WTC11 (cell line): ENCODE results near the gene GP2. TPM values are rescaled to one million over a fixed set of nuclear protein-coding genes. Genes with fewer than 3 reads are reported as not detected.

Experiments used
- ATAC-seq: fragments of 200-7000 bp; cut with Tn5 transposase; 2 replicates; pipeline ENCODE4 v1.10.0; 2021; ENCODE audit warnings: mild to moderate bottlenecking, moderate library complexity
- Bru-seq: library from RNA; stranded (reverse); fragments of 400-500 nt; gene quantifications from one replicate; lab custom pipeline; 2021; lab: Mats Ljungman, UMichigan
- CTCF ChIA-PET: fragments of 300-600 bp; sonication (Branson Sonifier 250); formaldehyde crosslinking; loops from one replicate; lab custom pipeline; 2021; ENCODE audit warnings: antibody characterized with exemption; lab: Charles Lee
- POLR2A ChIA-PET: fragments of 350-600 bp; sonication (Branson Sonifier 250); formaldehyde crosslinking; loops from one replicate; lab custom pipeline; 2021; ENCODE audit warnings: antibody characterized with exemption; lab: Charles Lee
- DNase-seq: peaks from one replicate; pipeline ENCODE4 v3.0.0; 2021; ENCODE audit warnings: low spot score
- H3K27ac Mint-ChIP-seq: 2 replicates; pipeline ENCODE4 v1.8.0; 2021; ENCODE audit warnings: mixed read lengths
- H3K27me3 Mint-ChIP-seq: 2 replicates; pipeline ENCODE4 v1.8.0; 2021; ENCODE audit warnings: low read depth, mild to moderate bottlenecking, moderate library complexity, mixed read lengths
- H3K36me3 Mint-ChIP-seq: 2 replicates; pipeline ENCODE4 v1.8.0; 2021; ENCODE audit warnings: mixed read lengths
- H3K4me1 Mint-ChIP-seq: 2 replicates; pipeline ENCODE4 v1.8.0; 2022; ENCODE audit warnings: mixed read lengths
- H3K4me3 Mint-ChIP-seq: 2 replicates; pipeline ENCODE4 v1.8.0; 2021; ENCODE audit warnings: mild to moderate bottlenecking, moderate library complexity, mixed read lengths
- H3K9me3 Mint-ChIP-seq: 2 replicates; pipeline ENCODE4 v1.8.0; 2021; ENCODE audit warnings: mixed read lengths
- ATF6 ChIP-seq: sonication (generic); formaldehyde crosslinking; IDR thresholded peaks from 2 replicates; pipeline ENCODE4 v1.8.1; 2023; ENCODE audit warnings: mild to moderate bottlenecking, missing genetic modification reagents
- GABPB1 ChIP-seq: sonication (generic); formaldehyde crosslinking; IDR thresholded peaks from 2 replicates; pipeline ENCODE4 v1.8.1; 2023; ENCODE audit warnings: mild to moderate bottlenecking, missing genetic modification reagents
- GTF2I ChIP-seq: fragments of 250-450 bp; sonication (Bioruptor Pico); conservative IDR thresholded peaks from 2 replicates; pipeline ENCODE4 v1.4.0; 2021; ENCODE audit warnings: mild to moderate bottlenecking
- NFATC4 ChIP-seq: fragments of 250-450 bp; sonication (Bioruptor Pico); IDR thresholded peaks from 2 replicates; pipeline ENCODE4 v1.9.0; 2021; ENCODE audit warnings: mild to moderate bottlenecking
- NR2C2 ChIP-seq: sonication (generic); formaldehyde crosslinking; IDR thresholded peaks from 2 replicates; pipeline ENCODE4 v1.8.0; 2022; ENCODE audit warnings: mild to moderate bottlenecking, missing genetic modification reagents
- OVOL2 ChIP-seq: fragments of 250-450 bp; sonication (Bioruptor Pico); IDR thresholded peaks from 2 replicates; pipeline ENCODE4 v1.9.0; 2021; ENCODE audit warnings: mild to moderate bottlenecking, borderline replicate concordance
- PRRX2 ChIP-seq: fragments of 250-450 bp; sonication (Bioruptor Pico); IDR thresholded peaks from 2 replicates; pipeline ENCODE4 v1.8.0; 2021; ENCODE audit warnings: mild to moderate bottlenecking
- RELA ChIP-seq: sonication (generic); formaldehyde crosslinking; IDR thresholded peaks from 2 replicates; pipeline ENCODE4 v1.8.1; 2022; ENCODE audit warnings: missing genetic modification reagents, mild to moderate bottlenecking, borderline replicate concordance
- TEAD1 ChIP-seq: sonication (generic); formaldehyde crosslinking; IDR thresholded peaks from 2 replicates; pipeline ENCODE4 v1.8.0; 2022; ENCODE audit warnings: mild to moderate bottlenecking, missing genetic modification reagents
- USF1 ChIP-seq: sonication (generic); formaldehyde crosslinking; IDR thresholded peaks from 2 replicates; pipeline ENCODE4 v1.8.0; 2022; ENCODE audit warnings: mild to moderate bottlenecking, missing genetic modification reagents
- ZMAT4 ChIP-seq: fragments of 250-450 bp; sonication (Bioruptor Pico); IDR thresholded peaks from 2 replicates; pipeline ENCODE4 v1.9.0; 2021; ENCODE audit warnings: mild to moderate bottlenecking
- ZNF232 ChIP-seq: sonication (generic); formaldehyde crosslinking; IDR thresholded peaks from 2 replicates; pipeline ENCODE4 v1.8.0; 2022; ENCODE audit warnings: mild to moderate bottlenecking, missing genetic modification reagents
- ZNF423 ChIP-seq: fragments of 250-450 bp; sonication (Bioruptor Pico); IDR thresholded peaks from 2 replicates; pipeline ENCODE4 v2.1.2; 2022; ENCODE audit warnings: mild to moderate bottlenecking, moderate library complexity
- long read RNA-seq, 3 experiments: library from RNA in 1 of 3; library from capped mRNA in 1 of 3; library from polyadenylated mRNA in 1 of 3; unstranded in 2 of 3; stranded (forward) in 1 of 3; transcript quantifications; one replicate each; pipeline ENCODE4 v2.0.0, GENCODE V29; 2021
- total RNA-seq: library from RNA; stranded (reverse); gene quantifications from 3 replicates; pipeline ENCODE4 v1.2.3, GENCODE V29; 2021
- TF ChIP-seq, protein P1 (sequence below): sonication (generic); formaldehyde crosslinking; IDR thresholded peaks from 2 replicates; pipeline ENCODE4 v1.8.1; 2023; ENCODE audit warnings: mild to moderate bottlenecking, missing genetic modification reagents
- TF ChIP-seq, protein P2 (sequence below): sonication (generic); formaldehyde crosslinking; IDR thresholded peaks from 2 replicates; pipeline ENCODE4 v1.8.1; 2022; ENCODE audit warnings: low read depth, missing genetic modification reagents, borderline replicate concordance

Gene GP2
- total RNA-seq (6.0 to 8.3 TPM (median 6.6 TPM) in 3 replicates), Bru-seq, nascent RNA (percentile 3 among the genes with signal in this experiment)
- long read RNA-seq, experiment 1: 0 reads
- long read RNA-seq, experiment 2: 0 reads
- long read RNA-seq, experiment 3: 0 reads

DNA sequence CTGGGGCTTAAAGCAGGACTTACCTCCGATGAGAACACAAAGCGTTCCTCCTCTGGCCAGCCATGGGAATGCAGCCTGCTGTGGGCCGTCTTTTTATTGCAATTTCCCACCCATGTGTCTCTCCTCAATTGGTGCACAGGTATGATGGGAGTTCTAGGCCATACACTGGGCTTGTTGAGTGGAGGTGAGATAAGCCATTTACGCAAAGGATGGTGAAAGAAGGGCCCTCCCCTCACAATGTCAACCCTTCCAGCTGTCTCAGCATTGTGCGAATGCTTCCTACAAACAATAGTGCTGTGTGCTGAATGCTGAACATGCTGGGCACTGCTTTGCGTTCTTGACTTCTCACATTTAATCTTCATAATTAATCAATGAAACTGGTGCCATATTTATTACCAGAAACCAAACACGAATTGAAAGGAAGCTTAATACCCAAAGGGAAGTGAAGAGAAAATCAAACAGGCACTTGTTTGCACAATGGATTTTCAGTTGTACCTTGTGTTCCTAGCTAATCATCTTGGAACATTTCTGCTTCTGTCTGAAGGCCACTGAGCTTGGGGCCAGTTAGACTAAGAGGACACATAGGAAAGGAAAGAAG is at the start of gene GP2:
Gene GP2 (minus strand): TSS at position 70 of the 598 bp plus-strand sequence. CDS start 1,082 bp downstream, outside the sequence.
- CTCF ChIA-PET: no interaction called here
- peaks cover 5% of the 10 kb centered on the region; the same call in 1 of the 2 replicates for H3K4me1 Mint-ChIP-seq
- ATAC-seq (peak; percentile 71), DNase-seq (peak; percentile 25)
- H3K27me3 Mint-ChIP-seq: no peaks in the 10 kb centered on the region
- no peak within 1 kb of the TSS for H3K4me3 Mint-ChIP-seq
- POLR2A ChIA-PET: no interaction called here
- no peaks in the 10 kb centered on the region for H3K9me3 Mint-ChIP-seq
- no peak within 1 kb of the TSS for H3K27ac Mint-ChIP-seq
- no peaks in the 10 kb centered on the region for H3K36me3 Mint-ChIP-seq
- TF ChIP-seq, protein P1, sequence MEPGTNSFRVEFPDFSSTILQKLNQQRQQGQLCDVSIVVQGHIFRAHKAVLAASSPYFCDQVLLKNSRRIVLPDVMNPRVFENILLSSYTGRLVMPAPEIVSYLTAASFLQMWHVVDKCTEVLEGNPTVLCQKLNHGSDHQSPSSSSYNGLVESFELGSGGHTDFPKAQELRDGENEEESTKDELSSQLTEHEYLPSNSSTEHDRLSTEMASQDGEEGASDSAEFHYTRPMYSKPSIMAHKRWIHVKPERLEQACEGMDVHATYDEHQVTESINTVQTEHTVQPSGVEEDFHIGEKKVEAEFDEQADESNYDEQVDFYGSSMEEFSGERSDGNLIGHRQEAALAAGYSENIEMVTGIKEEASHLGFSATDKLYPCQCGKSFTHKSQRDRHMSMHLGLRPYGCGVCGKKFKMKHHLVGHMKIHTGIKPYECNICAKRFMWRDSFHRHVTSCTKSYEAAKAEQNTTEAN: no peak
- TF ChIP-seq, all 79 proteins: peak for 0

DNA sequence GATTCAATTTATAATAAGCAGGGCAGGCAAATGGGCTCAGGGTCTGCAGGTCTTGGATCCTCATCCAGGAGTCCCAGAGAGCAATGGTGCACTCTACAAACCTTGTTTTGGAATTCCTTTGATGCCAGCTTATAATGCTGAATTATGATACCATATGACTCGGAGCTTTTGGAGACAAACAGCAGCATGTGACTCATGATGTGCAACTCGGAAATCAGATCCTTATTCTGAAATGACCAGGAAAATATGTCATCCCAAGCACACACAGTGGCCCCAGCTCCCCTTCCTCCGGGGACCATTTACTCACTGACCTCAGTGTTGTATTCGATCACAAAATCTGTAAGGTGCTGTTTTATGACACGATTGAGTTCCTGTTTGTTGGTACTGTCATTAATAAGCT is 45.4 kb upstream of the GP2 start:
- POLR2A ChIA-PET: no interaction called here
- ATAC-seq (no peak), DNase-seq (no peak)
- Mint-ChIP-seq H3K27me3 (no peaks in the 10 kb centered on the region), H3K27ac (no peak overlapping the region), H3K9me3 (no peaks in the 10 kb centered on the region), H3K36me3 (no peaks in the 10 kb centered on the region), H3K4me3 (no peak overlapping the region), H3K4me1 (no peaks in the 10 kb centered on the region)
- CTCF ChIA-PET: interaction anchor here (1.6 to 3.0 kb wide), 3 partner anchors 11 to 465 kb away, joined by 5 to 17 read pairs (median 8); no protein-coding TSS in a partner anchor
- TF ChIP-seq GABPB1 (CRISPR knock-in tag): no peak
- TF ChIP-seq, protein P2, sequence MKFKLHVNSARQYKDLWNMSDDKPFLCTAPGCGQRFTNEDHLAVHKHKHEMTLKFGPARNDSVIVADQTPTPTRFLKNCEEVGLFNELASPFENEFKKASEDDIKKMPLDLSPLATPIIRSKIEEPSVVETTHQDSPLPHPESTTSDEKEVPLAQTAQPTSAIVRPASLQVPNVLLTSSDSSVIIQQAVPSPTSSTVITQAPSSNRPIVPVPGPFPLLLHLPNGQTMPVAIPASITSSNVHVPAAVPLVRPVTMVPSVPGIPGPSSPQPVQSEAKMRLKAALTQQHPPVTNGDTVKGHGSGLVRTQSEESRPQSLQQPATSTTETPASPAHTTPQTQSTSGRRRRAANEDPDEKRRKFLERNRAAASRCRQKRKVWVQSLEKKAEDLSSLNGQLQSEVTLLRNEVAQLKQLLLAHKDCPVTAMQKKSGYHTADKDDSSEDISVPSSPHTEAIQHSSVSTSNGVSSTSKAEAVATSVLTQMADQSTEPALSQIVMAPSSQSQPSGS (CRISPR knock-in tag): no peak
- no peak for TF ChIP-seq RELA
- no peak for TF ChIP-seq TEAD1 (CRISPR knock-in tag)
- no peak for TF ChIP-seq ZNF232 (CRISPR knock-in tag)

DNA sequence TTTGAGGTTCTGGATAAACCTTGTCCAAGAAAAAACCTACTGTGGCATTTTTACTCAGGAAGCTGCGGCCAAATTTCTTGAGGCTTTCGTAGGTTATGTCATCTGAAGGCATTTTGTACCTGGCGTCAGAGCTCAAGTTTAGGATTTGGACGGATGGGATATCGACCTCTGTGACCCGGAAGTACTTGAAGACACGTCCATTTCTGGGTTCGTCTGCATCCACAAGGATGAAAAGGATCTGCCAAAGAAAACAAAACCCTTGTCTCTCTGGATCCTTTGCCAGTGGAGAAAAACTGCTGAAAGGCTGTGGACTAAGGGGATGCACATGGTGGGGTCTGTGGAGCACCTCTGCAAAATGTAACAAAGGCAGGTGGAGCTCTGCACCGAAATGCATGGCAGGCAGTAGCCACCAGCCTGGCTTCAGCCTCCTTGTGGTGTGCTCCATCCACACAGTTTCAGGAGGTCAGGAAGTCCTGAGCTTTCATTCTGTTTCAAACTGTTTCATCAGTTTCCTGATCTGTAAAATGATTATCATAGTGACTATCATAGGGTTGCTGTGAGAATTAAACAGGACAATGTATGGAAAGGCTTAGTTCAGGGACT is 42.2 kb upstream of the GP2 start:
- DNase-seq (no peak), ATAC-seq (no peak)
- CTCF ChIA-PET: interaction anchor here (0.7 to 1.8 kb wide), 4 partner anchors 8 to 16 kb away, joined by 3 to 6 read pairs (median 5); no protein-coding TSS in a partner anchor
- no peak overlapping the region for H3K27ac Mint-ChIP-seq
- no peaks in the 10 kb centered on the region for H3K36me3 Mint-ChIP-seq
- no peaks in the 10 kb centered on the region for H3K27me3 Mint-ChIP-seq
- H3K4me1 Mint-ChIP-seq: no peaks in the 10 kb centered on the region
- H3K4me3 Mint-ChIP-seq: no peak overlapping the region
- TF ChIP-seq ZNF423 (CRISPR knock-in tag): no peak
- no peak for TF ChIP-seq USF1 (CRISPR knock-in tag)
- TF ChIP-seq OVOL2 (CRISPR knock-in tag): no peak
- TF ChIP-seq ZMAT4: no peak
- TF ChIP-seq PRRX2 (CRISPR knock-in tag): no peak
- TF ChIP-seq NR2C2 (CRISPR knock-in tag): no peak
- no peak for TF ChIP-seq GTF2I (CRISPR knock-in tag)
- TF ChIP-seq NFATC4: no peak
- TF ChIP-seq ATF6 (CRISPR knock-in tag): no peak
- TF ChIP-seq TEAD1 (CRISPR knock-in tag): no peak
- no peaks in the 10 kb centered on the region for H3K9me3 Mint-ChIP-seq
- POLR2A ChIA-PET: no interaction called here
